Tongue (tissue), 2 donors: Measurements from ENCODE around the gene PLEKHA7. TPM values are rescaled to one million over a fixed set of nuclear protein-coding genes. Genes with fewer than 3 reads are reported as not detected.

ENCODE experiments used
- DNase-seq: peaks from one replicate; pipeline ENCODE4 v3.0.0-alpha.2; 2015
- total RNA-seq: library from RNA; depleted of rRNA; stranded (reverse); fragments of >200 nt; gene quantifications from one replicate; pipeline ENCODE4 v1.2.3, GENCODE V29; 2014

Gene PLEKHA7
- total RNA-seq, 1 donor from 2014 or later = 15.6 TPM

- peak; percentile 53 for DNase-seq
Observed at GRCh38 chr11:16789063-16789420, 225.2 kb downstream of the PLEKHA7 start.

- DNase-seq = peak; percentile 70
Observed at GRCh38 chr11:16788141-16789062, 225.8 kb downstream of the PLEKHA7 start.

GRCh38 chr11:16787035-16787742 lies 227.0 kb downstream of the PLEKHA7 start:
- no peak for DNase-seq

GRCh38 chr11:16786131-16786530 lies 228.1 kb downstream of the PLEKHA7 start:
- no peak for DNase-seq

GRCh38 chr11:16785520-16786128 lies 228.6 kb downstream of the PLEKHA7 start:
- peak; percentile 87 for DNase-seq

- DNase-seq = no peak
Observed at GRCh38 chr11:16784666-16785065, 229.5 kb downstream of the PLEKHA7 start.

GRCh38 chr11:16784097-16784496 lies 230.1 kb downstream of the PLEKHA7 start:
- DNase-seq = no peak

GRCh38 chr11:16783321-16783801 lies 230.9 kb downstream of the PLEKHA7 start:
- DNase-seq = no peak

GRCh38 chr11:16781936-16782919 lies 232.0 kb downstream of the PLEKHA7 start:
- peak; percentile 42 for DNase-seq

- DNase-seq = no peak
Observed at GRCh38 chr11:16780698-16781550, 233.3 kb downstream of the PLEKHA7 start.

GRCh38 chr11:16780146-16780545 lies 234.1 kb downstream of the PLEKHA7 start:
- no peak for DNase-seq

GRCh38 chr11:16779436-16779835 lies 234.8 kb downstream of the PLEKHA7 start:
- no peak for DNase-seq

GRCh38 chr11:16778876-16779275 lies 235.3 kb downstream of the PLEKHA7 start:
- DNase-seq = no peak

GRCh38 chr11:16778286-16778685 lies 235.9 kb downstream of the PLEKHA7 start:
- no peak for DNase-seq

GRCh38 chr11:16777613-16777975 lies 236.6 kb downstream of the PLEKHA7 start:
- no peak for DNase-seq

- peak; percentile 91 for DNase-seq
Observed at GRCh38 chr11:16776711-16777612, 237.3 kb downstream of the PLEKHA7 start.

GRCh38 chr11:16775614-16776283 lies 238.5 kb downstream of the PLEKHA7 start:
- DNase-seq = no peak

- no peak for DNase-seq
Observed at GRCh38 chr11:16774936-16775613, 239.1 kb downstream of the PLEKHA7 start.
